Hematopoietic multipotent progenitor cell treated with erythropoietin and hydrocortisone succinate and interleukin-3 and kit ligand, for 4 days (in vitro differentiated cells): ENCODE results near the gene URI1.

Experiments
- DNase-seq: peaks from one replicate; pipeline ENCODE4 v3.0.0-alpha.2; 2015

URI1 gene

GRCh38 chr19:29974701-29975100, 32.7 kb downstream of the URI1 start:
- no peak for DNase-seq

- DNase-seq = no peak
These were observed 34.3 kb downstream of the URI1 start for GRCh38 chr19:29976151-29976943.

- peak; percentile 29 for DNase-seq
These were observed 36.0 kb downstream of the URI1 start for GRCh38 chr19:29978080-29978479.

- no peak for DNase-seq
These were observed 41.5 kb downstream of the URI1 start for GRCh38 chr19:29983568-29983967.

GRCh38 chr19:29985196-29985595, 43.2 kb downstream of the URI1 start:
- no peak for DNase-seq

GRCh38 chr19:29988351-29988750, 46.3 kb downstream of the URI1 start:
- peak; percentile 45 for DNase-seq

GRCh38 chr19:29992233-29992867, 50.3 kb downstream of the URI1 start:
- DNase-seq = no peak

- DNase-seq = no peak
These were observed 57.5 kb downstream of the URI1 start for GRCh38 chr19:29999490-29999889.

GRCh38 chr19:30000862-30001261, 58.8 kb downstream of the URI1 start:
- no peak for DNase-seq

- DNase-seq = no peak
These were observed 59.3 kb downstream of the URI1 start for GRCh38 chr19:30001301-30001700.

GRCh38 chr19:30001791-30002190, 59.8 kb downstream of the URI1 start:
- peak; percentile 54 for DNase-seq

- no peak for DNase-seq
These were observed 61.8 kb downstream of the URI1 start for GRCh38 chr19:30003866-30004265.

GRCh38 chr19:30004403-30004802, 62.4 kb downstream of the URI1 start:
- no peak for DNase-seq

GRCh38 chr19:30006207-30006606, 64.2 kb downstream of the URI1 start:
- DNase-seq = peak; percentile 54

- no peak for DNase-seq
These were observed 66.1 kb downstream of the URI1 start for GRCh38 chr19:30008169-30008568.

- DNase-seq = no peak
These were observed 67.0 kb downstream of the URI1 start for GRCh38 chr19:30009013-30009412.

- DNase-seq = no peak
These were observed 69.1 kb downstream of the URI1 start for GRCh38 chr19:30011051-30011578.

GRCh38 chr19:30014770-30015169, 72.7 kb downstream of the URI1 start:
- DNase-seq = no peak

GRCh38 chr19:30017172-30017571, 75.1 kb downstream of the URI1 start:
- DNase-seq = no peak

GRCh38 chr19:30020189-30020588, 78.2 kb downstream of the URI1 start:
- DNase-seq = no peak

- DNase-seq = no peak
These were observed 80.6 kb downstream of the URI1 start for GRCh38 chr19:30022659-30023058.

GRCh38 chr19:30023330-30023729, 81.3 kb downstream of the URI1 start:
- peak; percentile 28 for DNase-seq

GRCh38 chr19:30024091-30024490, 82.1 kb downstream of the URI1 start:
- no peak for DNase-seq

GRCh38 chr19:30026933-30027332, 84.9 kb downstream of the URI1 start:
- DNase-seq = no peak
